Spleen (tissue), 7 donors: ENCODE measurements around the gene BCORL1.

Source experiments
- POLR2AphosphoS5 ChIP-seq, 3 donors: sonication (generic); formaldehyde crosslinking; IDR thresholded peaks; one replicate each; pipeline ENCODE4 v1.5.1; 2017; ENCODE audit warnings: antibody characterized with exemption in 3 of 3
- TF ChIP-seq, protein P1 (sequence below), 11 experiments: fragments of 200-600 bp in 7 of 11; fragments of 450-650 bp in 4 of 11; sonication (generic) in 4 of 11; IDR thresholded peaks in 8 of 11; conservative IDR thresholded peaks in 3 of 11; 1 replicate in 7 of 11; 2 replicates in 4 of 11; pipeline versions ENCODE4 v1.4.0 to v1.8.0; 2016 to 2021; ENCODE audit warnings: antibody characterized with exemption in 11 of 11, inconsistent platforms in 4 of 11, mild to moderate bottlenecking in 1 of 11
- donor health status: DM: no; HTN: no; CAD: no; lungs with moderate emphysema.
- donor health status: DM: no; HTN: no; CAD: no.
- donor health status: DM: no; HTN: no; CAD: no.

DNA sequence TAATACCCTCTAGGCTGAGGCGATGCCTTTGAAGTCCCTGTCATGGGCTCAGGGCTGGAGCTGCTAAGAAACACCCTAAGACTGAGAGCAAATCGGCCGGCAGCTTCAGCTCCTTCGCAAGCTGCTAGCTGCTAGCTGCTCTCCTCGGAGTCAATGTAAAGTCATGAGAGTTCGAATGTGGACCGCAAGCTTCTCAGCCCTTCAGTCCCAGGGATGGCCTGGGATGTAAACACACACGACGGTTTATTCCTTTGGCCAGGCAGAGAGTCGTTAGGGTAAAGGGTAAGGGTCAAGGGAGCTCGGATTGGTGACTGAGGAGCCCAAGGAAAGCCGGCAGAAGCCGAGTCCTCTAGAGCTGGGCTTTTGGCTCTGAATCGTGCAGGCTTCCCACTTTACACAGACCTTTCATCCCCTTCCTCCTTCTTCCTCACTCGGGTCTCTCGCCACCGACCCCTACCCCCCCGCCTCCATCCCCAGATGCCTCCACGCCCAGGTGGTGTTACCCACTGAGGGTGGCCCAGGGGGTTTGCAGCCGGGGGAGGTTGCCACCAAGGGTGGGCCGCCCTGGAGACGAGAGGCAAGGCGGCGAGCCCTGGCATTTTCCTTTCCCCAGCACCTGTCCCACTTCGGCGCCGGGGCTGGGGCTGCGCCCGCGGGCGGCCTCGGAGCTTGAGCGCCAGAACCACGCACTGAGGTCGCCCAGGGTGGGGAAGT, 3.1 kb upstream of the BCORL1 start:
- TF ChIP-seq, protein P1, sequence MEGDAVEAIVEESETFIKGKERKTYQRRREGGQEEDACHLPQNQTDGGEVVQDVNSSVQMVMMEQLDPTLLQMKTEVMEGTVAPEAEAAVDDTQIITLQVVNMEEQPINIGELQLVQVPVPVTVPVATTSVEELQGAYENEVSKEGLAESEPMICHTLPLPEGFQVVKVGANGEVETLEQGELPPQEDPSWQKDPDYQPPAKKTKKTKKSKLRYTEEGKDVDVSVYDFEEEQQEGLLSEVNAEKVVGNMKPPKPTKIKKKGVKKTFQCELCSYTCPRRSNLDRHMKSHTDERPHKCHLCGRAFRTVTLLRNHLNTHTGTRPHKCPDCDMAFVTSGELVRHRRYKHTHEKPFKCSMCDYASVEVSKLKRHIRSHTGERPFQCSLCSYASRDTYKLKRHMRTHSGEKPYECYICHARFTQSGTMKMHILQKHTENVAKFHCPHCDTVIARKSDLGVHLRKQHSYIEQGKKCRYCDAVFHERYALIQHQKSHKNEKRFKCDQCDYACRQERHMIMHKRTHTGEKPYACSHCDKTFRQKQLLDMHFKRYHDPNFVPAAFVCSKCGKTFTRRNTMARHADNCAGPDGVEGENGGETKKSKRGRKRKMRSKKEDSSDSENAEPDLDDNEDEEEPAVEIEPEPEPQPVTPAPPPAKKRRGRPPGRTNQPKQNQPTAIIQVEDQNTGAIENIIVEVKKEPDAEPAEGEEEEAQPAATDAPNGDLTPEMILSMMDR (IDR thresholded peaks at IDR 0.05 in 8 of 11, conservative IDR thresholded peaks at IDR 0.05 in 3 of 11) = no peak
- no peak for TF ChIP-seq POLR2AphosphoS5 (IDR thresholded peaks at IDR 0.05)
